K562 (cell line): ENCODE measurements around the gene SLC39A3. TPM values are rescaled to one million over a fixed set of nuclear protein-coding genes. Genes with fewer than 3 reads are reported as not detected.

Experiments used
- ATF2 ChIP-seq: sonication (generic); formaldehyde crosslinking; IDR thresholded peaks from 2 replicates; pipeline ENCODE4 v1.8.1; 2022; ENCODE audit warnings: missing genetic modification reagents
- BCOR ChIP-seq: fragments of 450-650 bp; IDR thresholded peaks from 2 replicates; pipeline ENCODE4 v1.6.1; 2016
- DNMT1 ChIP-seq: fragments of 450-650 bp; IDR thresholded peaks from 2 replicates; pipeline ENCODE4 v1.6.1; 2016; ENCODE audit warnings: antibody characterized with exemption, mild to moderate bottlenecking
- GTF2A2 ChIP-seq: IDR thresholded peaks from 2 replicates; pipeline ENCODE4 v1.6.1; 2016; ENCODE audit warnings: mild to moderate bottlenecking, missing genetic modification characterization, missing compliant biosample characterization
- IRF9 ChIP-seq: fragments of 450-650 bp; IDR thresholded peaks from 2 replicates; pipeline ENCODE4 v1.6.1; 2016; ENCODE audit warnings: missing biosample characterization, missing genetic modification characterization
- KAT7 ChIP-seq: sonication (generic); formaldehyde crosslinking; IDR thresholded peaks from 2 replicates; pipeline ENCODE4 v1.8.0; 2022; ENCODE audit warnings: missing genetic modification reagents, mild to moderate bottlenecking, borderline replicate concordance
- MBD2 ChIP-seq: sonication (generic); IDR thresholded peaks from 2 replicates; pipeline ENCODE4 v1.6.1; 2016; ENCODE audit warnings: low read depth, borderline replicate concordance
- MED1 ChIP-seq: sonication (generic); formaldehyde crosslinking; IDR thresholded peaks from 2 replicates; pipeline ENCODE4 v1.8.1; 2023; ENCODE audit warnings: missing genetic modification reagents, borderline replicate concordance
- NCOA1 ChIP-seq: fragments of 450-650 bp; IDR thresholded peaks from 2 replicates; pipeline ENCODE4 v1.6.1; 2016; ENCODE audit warnings: low read depth
- RBM25 ChIP-seq: fragments of 200-400 bp; formaldehyde crosslinking; IDR thresholded peaks from 2 replicates; pipeline ENCODE4 v1.6.1; 2018; ENCODE audit warnings: low read length, low read depth, moderate library complexity; ENCODE audit not compliant: severe bottlenecking
- RNF2 ChIP-seq: sonication (generic); IDR thresholded peaks from 2 replicates; pipeline ENCODE4 v1.6.1; 2016
- SOX6 ChIP-seq: fragments of 450-650 bp; IDR thresholded peaks from 2 replicates; pipeline ENCODE4 v1.6.1; 2014; ENCODE audit warnings: mild to moderate bottlenecking
- THAP7 ChIP-seq: fragments of 250-450 bp; sonication (Bioruptor Pico); IDR thresholded peaks from 2 replicates; pipeline ENCODE4 v1.5.0; 2021
- USF2 ChIP-seq: sonication (generic); formaldehyde crosslinking; IDR thresholded peaks from 2 replicates; pipeline ENCODE4 v1.5.0; 2020; ENCODE audit warnings: missing genetic modification reagents
- ZNF217 ChIP-seq: sonication (generic); formaldehyde crosslinking; IDR thresholded peaks from 2 replicates; pipeline ENCODE4 v1.8.0; 2022; ENCODE audit warnings: mild to moderate bottlenecking, missing genetic modification reagents
- ZNF23 ChIP-seq: fragments of 250-450 bp; sonication (Bioruptor Pico); IDR thresholded peaks from 2 replicates; pipeline ENCODE4 v1.4.0; 2020; ENCODE audit warnings: mild to moderate bottlenecking
- ZNF239 ChIP-seq: fragments of 250-450 bp; sonication (Bioruptor Pico); IDR thresholded peaks from 2 replicates; pipeline ENCODE4 v1.4.0; 2020; ENCODE audit warnings: mild to moderate bottlenecking
- ZNF592 ChIP-seq: fragments of 450-650 bp; IDR thresholded peaks from 2 replicates; pipeline ENCODE4 v1.6.1; 2017; ENCODE audit warnings: antibody characterized with exemption, mild to moderate bottlenecking
- ZNF655 ChIP-seq: fragments of 250-450 bp; sonication (Bioruptor Pico); IDR thresholded peaks from 2 replicates; pipeline ENCODE4 v1.5.0; 2021
- ZNF785 ChIP-seq: fragments of 250-450 bp; sonication (Bioruptor Pico); IDR thresholded peaks from 2 replicates; pipeline ENCODE4 v1.4.0; 2020; ENCODE audit warnings: mild to moderate bottlenecking
- polyA plus RNA-seq, 8 experiments: library from polyadenylated mRNA; depleted of rRNA in 4 of 8; stranded (reverse) in 5 of 8; unstranded in 3 of 8; fragments of >200 nt; fragmentation: Nextera tagmentation in 2 of 8; fragmentation: Illumina TruSeq in 1 of 8; extraction: Ambion mirVana in 2 of 8; extraction: Trizol in 1 of 8; gene quantifications; 2 replicates each; pipeline versions ENCODE4 v1.2.1 to v1.2.3, GENCODE V29; 2011 to 2014; ENCODE audit warnings: inconsistent platforms in 1 of 8, missing spikeins in 1 of 8
- total RNA-seq, 7 experiments: library from RNA; depleted of rRNA in 6 of 7; stranded (reverse); fragments of >200 nt in 6 of 7; fragmentation: Illumina TruSeq in 2 of 7; extraction: Trizol in 2 of 7; gene quantifications; 2 replicates each; pipeline versions ENCODE4 v1.2.1 to v1.2.3, GENCODE V29; 2011 to 2021; ENCODE audit warnings: low replicate concordance in 1 of 7

The SLC39A3 gene
- total and polyA plus RNA-seq, 9 of the 15 experiments (the other 6 are each of a cell fraction or from before 2014, with no cell fraction given) = 2.3 to 215 (median 127) TPM

- TF ChIP-seq ZNF655 (CRISPR knock-in tag) = no peak
- no peak for TF ChIP-seq ZNF217 (CRISPR knock-in tag)
- TF ChIP-seq THAP7 (CRISPR knock-in tag) = no peak
- TF ChIP-seq RBM25 = peak; percentile 99
- no peak for TF ChIP-seq ATF2
- 0 out of 2 replicates have a peak, but pooled peaks have one; percentile 33 for TF ChIP-seq ZNF23 (CRISPR knock-in tag)
- no peak for TF ChIP-seq MED1
- no peak; the same call in 1 of the 2 replicates for TF ChIP-seq RNF2
- peak; percentile 92 for TF ChIP-seq MBD2
- no peak for TF ChIP-seq GTF2A2 (tag)
- peak; percentile 62 for TF ChIP-seq ZNF239 (CRISPR knock-in tag)
- peak; percentile 100 for TF ChIP-seq NCOA1
- TF ChIP-seq SOX6 = peak; percentile 61; the same call in 1 of the 2 replicates
- TF ChIP-seq ZNF785 (CRISPR knock-in tag) = no peak
- TF ChIP-seq USF2 (CRISPR knock-in tag) = 0 out of 2 replicates have a peak, but pooled peaks have one; percentile 11
- TF ChIP-seq KAT7 = 0 out of 2 replicates have a peak, but pooled peaks have one; percentile 71
- 0 out of 2 replicates have a peak, but pooled peaks have one; percentile 47 for TF ChIP-seq IRF9 (tag)
- no peak for TF ChIP-seq DNMT1
- TF ChIP-seq BCOR = 0 out of 2 replicates have a peak, but pooled peaks have one; percentile 39
- TF ChIP-seq ZNF592 = no peak
Observed at GRCh38 chr19:2739602-2740313, at the start of gene SLC39A3 (continued).
